ENCODE measurements around the gene SMIM10L2A.
A peak's percentile ranks its signal among the peaks of the same experiment; 100 is the strongest.
"Not testable (repeated sequence)": the region's sequence is repeated elsewhere in the genome, so short reads cannot be mapped to it uniquely, and the experiment has no call there.

The SMIM10L2A gene

GRCh38 chrX:135423173-135423864 is 1.6 kb downstream of the SMIM10L2A start:
- DNase-seq = not testable (repeated sequence)

DNA sequence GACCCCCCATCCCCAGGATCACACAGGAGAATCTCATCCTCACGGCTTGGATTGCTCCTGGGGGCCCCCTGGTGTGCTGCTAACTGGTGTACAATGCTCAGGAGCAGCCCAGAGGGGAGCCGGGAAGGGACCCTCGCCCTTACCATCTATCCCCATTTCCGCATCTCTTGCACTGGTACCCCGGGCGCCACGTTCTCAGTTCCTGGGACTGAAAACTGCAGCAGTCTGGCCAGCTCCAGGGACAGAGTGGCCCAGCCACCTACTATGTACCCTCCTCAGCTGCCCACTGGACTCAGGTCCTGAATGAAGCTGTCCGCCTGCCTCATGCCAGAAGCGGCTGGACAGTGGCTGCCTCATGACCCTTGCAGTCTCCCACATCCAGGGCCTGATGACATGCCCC is 2.7 kb downstream of the SMIM10L2A start:
- no peak for DNase-seq

DNA sequence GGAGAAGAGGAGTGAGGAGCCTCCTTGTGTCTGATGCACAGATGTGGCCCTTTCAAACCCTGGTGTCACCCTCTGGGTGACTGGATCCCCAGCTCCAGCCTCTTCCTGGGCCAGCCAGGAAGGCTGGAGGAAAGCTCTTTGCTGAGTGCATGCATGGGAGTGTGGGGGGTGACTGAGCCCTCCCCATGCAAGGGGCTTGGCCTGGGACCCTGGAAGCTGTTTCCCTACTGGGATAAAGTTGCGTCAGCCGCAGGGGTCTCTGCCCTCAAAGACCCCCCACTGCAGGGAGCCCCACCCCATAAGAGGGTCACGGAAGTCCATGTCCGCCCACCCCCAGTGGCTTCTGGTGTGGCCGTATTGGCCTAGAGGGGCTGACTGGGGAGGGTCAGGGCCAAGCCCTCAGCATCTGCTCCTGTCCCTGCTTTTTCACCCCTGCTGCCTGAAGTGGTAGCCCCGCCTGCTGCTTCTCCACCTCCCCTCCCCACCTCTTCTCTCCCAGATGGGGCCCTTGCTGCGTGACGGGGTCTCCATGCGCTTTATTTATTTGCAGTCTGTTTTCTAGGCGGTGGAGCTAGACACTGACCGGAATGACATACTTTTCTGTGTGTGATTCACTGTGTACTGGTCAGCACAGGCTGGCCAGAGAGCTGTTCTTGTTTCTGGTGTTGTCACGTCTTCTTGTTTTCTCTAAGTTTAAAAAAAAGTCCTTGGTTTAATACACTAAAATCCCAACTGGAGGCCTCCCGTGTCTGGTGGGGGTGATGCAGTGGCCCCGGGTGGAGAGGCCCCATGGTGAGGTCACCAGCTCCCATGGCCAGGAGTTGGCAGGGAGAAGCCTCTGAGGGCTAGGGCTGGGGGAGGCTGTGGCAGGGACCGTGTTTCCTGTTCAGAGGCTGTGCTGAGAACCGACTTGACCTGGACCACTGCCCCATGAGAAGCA is 3.6 kb downstream of the SMIM10L2A start:
- DNase-seq = no peak

DNA sequence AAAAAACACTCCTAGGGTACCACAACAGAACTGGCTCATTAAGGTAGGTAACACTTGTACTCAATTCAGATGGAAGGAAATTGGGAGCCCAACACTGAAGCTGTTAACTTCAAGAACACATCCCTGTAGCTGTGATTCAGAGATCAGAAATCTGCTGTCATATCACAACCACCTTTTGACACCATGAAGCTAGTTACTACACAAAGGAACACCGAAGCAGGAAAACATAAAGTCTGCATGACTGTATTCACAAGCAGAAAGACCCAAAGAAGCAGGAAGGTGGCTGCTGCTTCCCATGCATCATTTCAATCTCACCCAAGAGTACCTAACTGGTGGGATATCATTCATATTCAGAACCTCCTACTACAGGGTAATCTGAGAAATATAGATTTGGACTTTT is 7.7 kb downstream of the SMIM10L2A start:
- DNase-seq = no peak

DNA sequence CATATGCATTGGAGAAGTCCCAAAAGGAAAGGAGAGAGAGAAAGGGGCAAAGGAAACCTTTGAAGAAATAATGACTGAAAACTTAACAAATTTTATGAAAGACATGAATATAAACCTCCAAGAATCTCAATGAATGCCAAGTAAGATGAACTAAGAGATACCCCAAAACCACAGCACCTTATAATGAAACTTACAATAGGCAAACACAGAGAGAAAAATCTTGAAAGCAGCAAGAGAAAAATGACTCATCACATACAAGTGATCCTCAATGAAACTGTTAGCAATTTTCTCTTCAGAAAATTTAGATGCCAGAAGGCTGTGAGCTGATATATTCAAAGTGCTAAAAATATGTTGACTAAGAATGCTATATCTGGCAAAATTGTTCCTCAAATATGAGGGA is 10.1 kb downstream of the SMIM10L2A start:
- DNase-seq = no peak

DNA sequence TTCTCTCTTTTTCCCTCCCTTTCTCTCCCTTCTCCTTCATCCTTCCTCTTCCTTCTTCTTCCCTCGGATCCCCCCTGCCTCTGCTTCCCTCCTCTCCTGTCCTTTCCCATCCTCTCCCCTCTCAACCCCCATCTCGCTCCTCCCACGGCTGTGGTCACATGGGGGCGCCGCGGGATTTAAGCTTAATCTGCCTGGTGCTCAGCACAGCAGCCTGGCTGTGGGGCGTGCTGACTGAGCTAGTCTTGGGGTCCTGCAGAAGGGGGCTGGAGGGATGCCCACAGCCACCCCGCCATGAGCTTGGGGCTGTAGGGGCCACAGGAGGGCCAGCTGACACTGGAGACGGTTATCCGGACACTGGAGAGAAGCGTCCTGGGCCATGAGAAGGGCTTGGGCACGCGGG is 10.7 kb downstream of the SMIM10L2A start:
- DNase-seq = no peak

DNA sequence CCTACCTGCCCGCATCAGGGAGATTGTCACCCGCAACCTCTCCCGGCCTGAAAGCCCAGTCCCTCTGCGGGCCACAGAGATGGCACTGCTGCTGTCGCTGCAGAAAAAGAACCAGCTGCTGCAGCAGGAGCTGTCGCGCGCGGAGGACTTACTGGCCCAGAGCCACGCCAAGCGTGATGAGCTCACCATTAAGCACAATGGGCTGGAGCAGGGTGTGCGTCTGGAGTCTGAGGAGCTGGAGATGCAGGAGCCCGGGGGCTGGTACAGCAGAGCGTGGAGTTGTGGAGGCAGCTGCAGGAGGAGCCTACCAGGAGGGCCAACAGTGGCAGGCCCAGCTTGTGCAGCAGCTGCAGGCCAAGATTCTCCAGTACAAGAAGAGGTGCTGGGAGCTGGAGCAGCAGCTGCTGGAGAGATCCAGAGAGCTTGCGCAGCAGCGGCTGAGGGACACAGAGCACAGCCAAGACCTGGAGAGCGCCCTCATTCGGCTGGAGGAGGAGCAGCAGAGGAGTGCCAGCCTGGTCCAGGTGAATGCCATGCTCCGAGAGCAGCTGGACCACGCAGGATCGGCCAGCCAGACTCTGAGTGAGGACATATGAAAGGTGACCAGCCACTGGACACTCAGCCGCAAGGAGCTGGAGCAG is 11.3 kb downstream of the SMIM10L2A start:
- peak; percentile 65 for DNase-seq

DNA sequence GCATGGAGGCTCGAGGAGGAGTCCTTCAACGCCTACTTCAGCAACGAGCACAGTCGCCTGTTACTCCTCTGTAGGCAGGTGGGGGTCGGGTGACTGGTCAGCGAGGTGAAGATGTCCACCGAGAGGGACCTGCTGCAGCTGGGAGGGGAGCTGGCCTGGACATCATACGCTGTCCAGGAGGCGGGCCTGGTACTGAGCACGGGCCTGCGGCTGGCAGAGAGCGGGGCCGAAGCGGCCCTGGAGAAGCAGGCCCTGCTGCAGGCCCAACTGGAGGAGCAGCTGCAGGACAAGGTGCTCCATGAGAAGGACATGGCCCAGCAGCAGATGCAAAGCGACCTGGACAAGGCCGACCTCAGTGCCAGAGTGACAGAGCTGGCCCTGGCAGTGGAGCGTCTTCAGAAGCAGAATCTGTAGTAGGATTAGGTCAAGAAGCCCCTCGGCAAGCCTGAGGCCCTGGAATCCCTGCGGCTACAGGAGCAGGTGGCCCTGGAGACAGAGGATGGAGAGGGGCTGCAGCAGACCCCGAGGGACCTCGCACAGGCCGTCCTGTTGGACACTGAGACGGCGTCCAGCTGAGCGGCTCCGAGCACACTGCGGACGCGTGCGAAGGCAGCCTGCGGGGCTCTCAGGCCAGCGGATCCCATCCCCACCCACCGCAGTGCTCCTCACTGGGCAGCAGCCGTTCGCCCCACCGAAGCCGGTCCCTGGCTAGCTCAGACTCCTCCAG is 11.9 kb downstream of the SMIM10L2A start:
- DNase-seq = no peak

- DNase-seq = no peak
These were observed 12.8 kb downstream of the SMIM10L2A start for GRCh38 chrX:135434258-135435138.

DNA sequence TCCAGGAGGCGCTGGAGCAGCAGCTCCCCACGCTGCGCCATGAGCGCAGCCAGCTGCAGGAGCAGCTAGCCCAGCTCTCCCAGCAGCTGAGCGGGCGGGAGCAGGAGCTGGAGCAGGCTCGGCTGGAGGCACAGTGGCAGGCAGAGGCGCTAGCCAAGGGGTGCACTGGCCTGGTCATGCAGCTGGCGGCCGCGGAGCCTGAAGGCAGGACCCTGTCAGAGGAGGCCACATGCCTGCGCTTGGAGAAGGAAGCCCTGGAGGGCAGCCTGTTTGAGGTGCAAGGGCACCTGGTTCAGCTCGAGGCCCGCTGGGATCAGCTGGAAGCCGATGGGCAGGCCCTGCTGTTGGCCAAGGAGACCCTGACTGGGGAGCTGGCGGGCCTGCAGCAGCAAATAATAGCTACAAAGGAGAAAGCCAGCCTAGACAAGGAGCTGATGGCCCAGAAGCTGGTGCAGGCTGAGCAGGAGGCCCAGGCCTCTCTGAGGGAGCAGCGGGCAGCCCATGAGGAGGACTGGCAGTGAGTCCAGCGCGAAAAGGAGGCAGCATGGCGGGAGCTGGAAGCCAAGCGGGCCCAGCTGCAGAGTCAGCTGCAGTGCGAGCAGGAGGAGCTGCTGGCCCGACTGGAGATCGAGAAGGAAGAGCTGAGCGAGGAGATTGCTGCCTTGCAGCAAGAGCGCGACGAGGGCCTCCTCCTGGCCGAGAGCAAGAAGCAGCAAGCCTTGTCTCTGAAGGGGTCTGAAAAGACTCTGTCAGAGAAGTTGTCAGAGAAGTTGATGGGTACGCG is 13.6 kb downstream of the SMIM10L2A start:
- DNase-seq = no peak

DNA sequence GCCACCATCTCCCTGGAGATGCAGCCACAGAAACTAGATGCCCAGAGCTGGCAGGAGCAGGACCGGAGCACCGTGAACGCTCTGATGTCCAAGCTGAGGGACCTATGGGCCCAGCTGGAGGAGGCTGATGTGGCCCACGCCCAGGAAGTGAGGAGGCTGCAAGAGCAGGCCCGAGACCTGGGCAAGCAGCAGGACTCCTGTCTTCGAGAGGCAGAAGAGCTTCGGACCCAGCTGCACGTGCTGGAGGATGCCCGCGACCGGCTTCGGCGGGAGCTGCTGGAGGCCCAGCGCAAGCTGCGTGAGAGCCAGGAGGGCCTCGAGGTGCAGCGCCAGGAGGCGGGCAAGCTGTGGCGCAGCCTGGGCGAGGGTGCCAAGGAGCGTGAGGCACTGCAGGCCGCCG is 14.2 kb downstream of the SMIM10L2A start:
- no peak for DNase-seq

DNA sequence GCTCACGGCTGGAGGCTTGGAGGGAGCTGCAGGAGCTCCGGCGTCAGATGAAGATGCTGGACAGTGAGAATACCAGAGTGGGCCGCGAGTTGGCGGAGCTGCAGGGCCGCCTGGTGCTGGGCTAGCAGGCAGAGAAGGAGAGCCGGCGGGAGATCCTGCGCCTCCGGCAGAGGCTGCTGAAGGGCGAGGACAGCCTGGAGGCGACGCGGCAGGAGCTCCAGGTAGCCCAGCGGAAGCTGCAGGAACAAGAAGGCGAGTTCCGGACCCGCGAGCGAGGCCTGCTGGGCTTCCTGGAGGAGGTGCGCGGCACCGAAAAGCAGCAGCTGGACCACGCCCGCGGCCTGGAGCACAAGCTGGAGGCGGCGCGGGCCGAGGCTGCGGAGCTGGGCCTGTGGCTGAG is 14.7 kb downstream of the SMIM10L2A start:
- DNase-seq = no peak

DNA sequence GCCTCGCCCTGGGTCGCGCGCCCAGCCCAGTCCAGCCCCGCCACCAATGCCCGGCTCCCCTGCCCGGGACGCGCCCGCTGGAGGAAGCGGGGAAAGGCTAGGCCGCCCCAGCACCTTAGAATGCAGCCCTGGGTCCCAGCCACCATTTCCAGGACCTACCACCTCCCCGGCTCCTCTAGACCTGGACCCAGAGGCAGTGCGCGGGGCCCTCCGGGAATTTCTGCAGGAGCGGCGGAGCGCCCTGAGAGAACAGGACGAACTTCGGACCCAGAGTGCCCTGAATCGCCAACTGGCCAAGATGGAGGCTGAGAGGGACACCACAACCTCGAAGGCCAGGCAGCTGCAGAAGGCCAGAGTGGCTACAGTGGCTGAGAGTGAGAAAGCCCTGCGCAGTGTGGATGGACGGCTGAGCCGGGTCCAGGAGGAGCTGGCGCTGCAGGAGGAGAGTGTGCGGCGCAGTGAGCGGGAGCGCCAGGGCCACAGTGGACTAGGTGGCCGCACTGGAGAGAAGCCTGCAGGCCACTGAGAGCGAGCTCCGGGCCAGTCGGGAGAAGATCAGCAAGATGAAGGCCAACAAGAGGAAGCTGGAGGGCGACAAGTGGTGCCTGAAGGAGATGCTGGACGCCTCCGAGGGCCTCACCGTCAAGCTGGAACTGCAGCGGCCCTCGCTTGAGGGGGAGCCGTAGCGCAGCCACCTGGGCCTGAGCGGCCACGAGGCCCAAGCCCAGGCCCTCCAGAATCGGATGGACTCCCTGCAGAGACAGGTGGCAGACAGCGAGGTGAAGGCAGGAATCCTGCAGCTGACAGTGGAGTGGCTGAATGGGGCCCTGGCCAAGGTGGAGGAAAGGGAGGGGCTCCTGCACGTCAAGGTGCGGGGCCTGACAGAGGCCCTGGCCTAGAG is 15.5 kb downstream of the SMIM10L2A start:
- DNase-seq = no peak

DNA sequence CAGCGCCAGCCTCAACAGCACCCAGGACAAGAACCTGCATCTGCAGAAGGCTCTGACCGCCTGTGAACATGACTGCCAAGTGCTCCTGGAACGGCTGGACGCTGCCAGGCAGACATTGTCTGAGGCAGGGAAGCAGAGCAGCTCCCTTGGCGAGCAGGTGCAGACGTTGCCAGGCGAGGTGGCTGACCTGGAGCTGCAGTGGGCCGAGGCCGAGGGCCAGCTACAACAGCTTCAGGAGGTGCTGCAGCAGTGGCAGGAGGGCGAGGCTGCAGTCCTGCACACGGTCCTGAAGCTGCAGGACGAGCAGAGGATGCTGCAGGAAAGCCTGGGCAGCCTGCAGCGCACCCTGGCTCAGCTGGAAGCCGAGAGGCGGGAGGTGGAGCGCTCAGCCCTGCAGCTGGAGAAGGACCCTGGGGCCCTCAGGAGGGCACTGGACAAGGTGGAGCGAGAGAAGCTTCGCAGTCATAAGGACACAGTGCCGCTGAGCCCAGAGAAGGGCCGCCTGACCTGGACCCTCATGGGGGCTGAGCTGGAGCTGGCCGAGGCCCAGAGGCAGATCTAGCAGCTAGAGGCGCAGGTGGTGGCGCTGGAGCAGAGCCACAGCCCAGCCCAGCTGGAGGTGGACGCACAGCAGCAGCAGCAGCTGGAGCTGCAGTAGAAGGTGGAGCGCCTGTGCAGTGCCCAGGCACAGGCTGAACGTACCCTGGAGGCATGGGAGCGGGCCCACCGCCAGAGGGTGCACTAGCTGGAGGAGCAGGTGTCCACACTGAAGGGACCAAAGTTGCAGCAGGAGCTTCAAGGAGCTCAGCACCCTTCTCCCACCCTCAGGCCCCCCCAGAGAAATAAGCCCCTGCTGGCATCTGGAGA is 16.4 kb downstream of the SMIM10L2A start:
- DNase-seq = peak; percentile 23

- no peak for DNase-seq
These were observed 16.9 kb downstream of the SMIM10L2A start for GRCh38 chrX:135438734-135439043.

- no peak for DNase-seq
These were observed 28.1 kb downstream of the SMIM10L2A start for GRCh38 chrX:135449637-135450550.

GRCh38 chrX:135453381-135453780 is 31.6 kb downstream of the SMIM10L2A start:
- DNase-seq = peak; percentile 10

GRCh38 chrX:135454816-135455215 is 33.1 kb downstream of the SMIM10L2A start:
- DNase-seq = no peak

Data from NCI-H69 (cell line).